Thoracic aorta (tissue), 2 donors: ENCODE results near the gene HID1. TPM values are rescaled to one million over a fixed set of nuclear protein-coding genes. Genes with fewer than 3 reads are reported as not detected.

Experiments used
- ATAC-seq: fragments of 150-250 bp; one replicate; pipeline ENCODE4 v1.8.0; 2017; ENCODE audit warnings: low read depth; ENCODE audit not compliant: insufficient number of reproducible peaks, low FRiP score
- DNase-seq: peaks from one replicate; pipeline ENCODE4 v3.0.0-alpha.2; 2020; ENCODE audit warnings: low spot score
- H3K27ac ChIP-seq, 2 donors: fragments of 200-600 bp; sonication (generic); 1 replicate in 1 of 2; 2 replicates in 1 of 2; pipeline ENCODE4 v1.5.1; 2016; ENCODE audit warnings: mild to moderate bottlenecking in 2 of 2, moderate library complexity in 2 of 2
- H3K27me3 ChIP-seq: fragments of 200-600 bp; sonication (generic); replicated peaks from 2 replicates; pipeline ENCODE4 v1.6.0; 2016; ENCODE audit warnings: mild to moderate bottlenecking; ENCODE audit not compliant: insufficient read depth
- H3K36me3 ChIP-seq: fragments of 200-600 bp; sonication (generic); one replicate; pipeline ENCODE4 v1.5.1; 2016
- H3K4me1 ChIP-seq, 2 donors: fragments of 200-600 bp; sonication (generic); 1 replicate in 1 of 2; 2 replicates in 1 of 2; pipeline versions ENCODE4 v1.5.1 to v1.6.0; 2016; ENCODE audit warnings: low read depth in 2 of 2, mild to moderate bottlenecking in 1 of 2; ENCODE audit not compliant: control insufficient read depth in 1 of 2
- H3K4me3 ChIP-seq: fragments of 200-600 bp; sonication (generic); 2 replicates; pipeline ENCODE4 v1.5.1; 2016; ENCODE audit warnings: mild to moderate bottlenecking
- H3K9me3 ChIP-seq: fragments of 200-600 bp; sonication (generic); 2 replicates; pipeline ENCODE4 v1.5.1; 2016
- total RNA-seq, 2 donors: library from RNA; depleted of rRNA; stranded (reverse); fragments of >200 nt; gene quantifications; one replicate each; pipeline versions ENCODE4 v1.1.0 to v1.2.3, GENCODE V29; 2016
- TF ChIP-seq, protein P1 (sequence below): fragments of 200-600 bp; sonication (generic); IDR thresholded peaks from one replicate; pipeline ENCODE4 v1.5.1; 2019; ENCODE audit warnings: antibody characterized with exemption

HID1 gene, protein sequence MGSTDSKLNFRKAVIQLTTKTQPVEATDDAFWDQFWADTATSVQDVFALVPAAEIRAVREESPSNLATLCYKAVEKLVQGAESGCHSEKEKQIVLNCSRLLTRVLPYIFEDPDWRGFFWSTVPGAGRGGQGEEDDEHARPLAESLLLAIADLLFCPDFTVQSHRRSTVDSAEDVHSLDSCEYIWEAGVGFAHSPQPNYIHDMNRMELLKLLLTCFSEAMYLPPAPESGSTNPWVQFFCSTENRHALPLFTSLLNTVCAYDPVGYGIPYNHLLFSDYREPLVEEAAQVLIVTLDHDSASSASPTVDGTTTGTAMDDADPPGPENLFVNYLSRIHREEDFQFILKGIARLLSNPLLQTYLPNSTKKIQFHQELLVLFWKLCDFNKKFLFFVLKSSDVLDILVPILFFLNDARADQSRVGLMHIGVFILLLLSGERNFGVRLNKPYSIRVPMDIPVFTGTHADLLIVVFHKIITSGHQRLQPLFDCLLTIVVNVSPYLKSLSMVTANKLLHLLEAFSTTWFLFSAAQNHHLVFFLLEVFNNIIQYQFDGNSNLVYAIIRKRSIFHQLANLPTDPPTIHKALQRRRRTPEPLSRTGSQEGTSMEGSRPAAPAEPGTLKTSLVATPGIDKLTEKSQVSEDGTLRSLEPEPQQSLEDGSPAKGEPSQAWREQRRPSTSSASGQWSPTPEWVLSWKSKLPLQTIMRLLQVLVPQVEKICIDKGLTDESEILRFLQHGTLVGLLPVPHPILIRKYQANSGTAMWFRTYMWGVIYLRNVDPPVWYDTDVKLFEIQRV
- 10 to 100 TPM; 14.3 to 14.8 TPM for total RNA-seq

DNA sequence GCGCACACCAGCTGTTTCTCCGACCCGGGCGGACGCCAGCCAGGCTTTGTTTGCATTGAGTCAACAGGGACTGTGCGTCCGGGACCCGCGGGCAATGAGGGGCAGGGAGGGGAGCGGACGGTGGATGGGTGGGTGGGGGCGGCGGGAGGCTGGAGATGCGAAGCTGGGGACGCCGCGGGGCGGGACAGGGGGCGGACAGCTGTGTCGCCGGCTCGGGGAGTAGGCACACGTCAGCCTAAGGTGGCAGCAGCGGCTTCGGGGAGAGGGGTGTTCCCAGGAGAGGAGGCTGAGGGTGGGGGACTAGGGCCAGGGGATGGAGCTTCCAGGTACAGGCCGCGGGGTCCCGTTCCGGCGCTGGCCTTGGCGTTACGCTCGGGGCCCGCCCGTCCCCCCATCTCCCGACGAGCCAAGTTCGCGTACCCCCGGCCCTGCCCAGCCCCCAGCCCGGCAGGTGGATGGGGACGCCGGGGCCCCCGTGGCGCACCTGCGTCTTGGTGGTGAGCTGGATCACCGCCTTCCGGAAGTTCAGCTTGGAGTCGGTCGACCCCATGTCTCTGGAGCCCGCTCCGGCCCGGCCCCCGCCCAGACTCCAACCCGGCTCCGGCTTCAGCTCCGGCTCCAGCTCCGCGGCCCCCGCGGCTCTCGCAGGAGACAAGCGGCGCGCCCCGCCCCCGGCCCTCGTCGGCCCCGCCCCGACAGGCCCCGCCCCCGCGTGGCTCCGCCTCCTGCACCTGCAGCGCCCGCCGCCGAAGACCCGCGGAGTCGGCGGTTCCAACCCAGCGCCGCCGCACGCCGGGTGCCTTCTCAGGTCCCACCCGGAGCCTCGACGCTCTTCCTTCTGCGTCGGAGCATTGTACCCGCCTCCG lies at the start of gene HID1:
Gene HID1 (minus strand): TSS at position 653 of the 866 bp plus-strand sequence. CDS start 103 bp downstream, at position 550.
- no peak for DNase-seq

DNA sequence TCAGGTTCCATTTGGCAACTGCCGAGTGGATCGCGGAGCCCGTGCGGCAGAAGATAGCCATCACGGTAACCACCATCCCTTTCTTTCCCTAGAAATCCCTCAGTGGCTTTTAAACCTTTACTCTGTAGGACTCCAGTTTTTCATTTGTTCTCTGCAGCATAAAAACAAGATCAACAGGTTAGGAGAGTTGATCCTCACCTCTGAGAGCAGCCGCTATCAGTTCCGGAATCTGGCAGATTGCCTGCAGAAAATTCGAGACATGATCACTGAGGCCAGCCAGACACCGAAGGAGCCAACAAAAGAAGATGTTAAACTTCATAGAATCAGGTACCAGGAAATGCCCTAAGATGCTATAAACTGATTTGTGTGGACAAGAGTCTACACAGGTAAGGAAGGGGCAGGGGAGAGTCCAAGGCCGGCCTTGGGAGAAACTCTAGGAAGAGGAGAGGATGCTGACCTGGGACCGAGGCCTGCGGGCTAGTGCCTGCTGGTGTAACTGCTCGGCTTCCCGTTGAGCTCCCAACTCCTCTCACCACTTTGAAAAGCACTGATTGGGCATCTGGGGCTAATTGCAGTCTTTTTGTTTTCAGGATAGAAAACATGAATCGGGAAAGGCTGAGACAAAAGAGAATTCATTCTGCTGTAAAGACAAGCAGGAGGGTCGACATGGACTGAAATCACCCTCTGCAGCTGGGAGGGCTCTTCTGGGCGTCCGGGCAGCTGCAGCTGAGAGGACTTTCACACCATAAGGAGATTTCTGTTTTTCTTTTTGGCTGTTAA lies 48.0 kb upstream of the HID1 start:
- TF ChIP-seq, protein P1, sequence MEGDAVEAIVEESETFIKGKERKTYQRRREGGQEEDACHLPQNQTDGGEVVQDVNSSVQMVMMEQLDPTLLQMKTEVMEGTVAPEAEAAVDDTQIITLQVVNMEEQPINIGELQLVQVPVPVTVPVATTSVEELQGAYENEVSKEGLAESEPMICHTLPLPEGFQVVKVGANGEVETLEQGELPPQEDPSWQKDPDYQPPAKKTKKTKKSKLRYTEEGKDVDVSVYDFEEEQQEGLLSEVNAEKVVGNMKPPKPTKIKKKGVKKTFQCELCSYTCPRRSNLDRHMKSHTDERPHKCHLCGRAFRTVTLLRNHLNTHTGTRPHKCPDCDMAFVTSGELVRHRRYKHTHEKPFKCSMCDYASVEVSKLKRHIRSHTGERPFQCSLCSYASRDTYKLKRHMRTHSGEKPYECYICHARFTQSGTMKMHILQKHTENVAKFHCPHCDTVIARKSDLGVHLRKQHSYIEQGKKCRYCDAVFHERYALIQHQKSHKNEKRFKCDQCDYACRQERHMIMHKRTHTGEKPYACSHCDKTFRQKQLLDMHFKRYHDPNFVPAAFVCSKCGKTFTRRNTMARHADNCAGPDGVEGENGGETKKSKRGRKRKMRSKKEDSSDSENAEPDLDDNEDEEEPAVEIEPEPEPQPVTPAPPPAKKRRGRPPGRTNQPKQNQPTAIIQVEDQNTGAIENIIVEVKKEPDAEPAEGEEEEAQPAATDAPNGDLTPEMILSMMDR = no peak
- no peak for ATAC-seq
- H3K36me3 ChIP-seq = peaks cover 22% of the 10 kb centered on the region

More for the DNA sequence above, at the start of gene HID1:
- Histone ChIP-seq H3K27me3 (no peaks in the 10 kb centered on the region), H3K9me3 (no peaks in the 10 kb centered on the region), H3K4me1 (peaks cover 0 to 10% of the 10 kb centered on the region in 2 donors), H3K36me3 (no peaks in the 10 kb centered on the region), H3K27ac (no peak within 1 kb of the TSS), H3K4me3 (peak within 1 kb of the TSS; percentile 78)
- ATAC-seq = no peak
- TF ChIP-seq, protein P1 = no peak

DNA sequence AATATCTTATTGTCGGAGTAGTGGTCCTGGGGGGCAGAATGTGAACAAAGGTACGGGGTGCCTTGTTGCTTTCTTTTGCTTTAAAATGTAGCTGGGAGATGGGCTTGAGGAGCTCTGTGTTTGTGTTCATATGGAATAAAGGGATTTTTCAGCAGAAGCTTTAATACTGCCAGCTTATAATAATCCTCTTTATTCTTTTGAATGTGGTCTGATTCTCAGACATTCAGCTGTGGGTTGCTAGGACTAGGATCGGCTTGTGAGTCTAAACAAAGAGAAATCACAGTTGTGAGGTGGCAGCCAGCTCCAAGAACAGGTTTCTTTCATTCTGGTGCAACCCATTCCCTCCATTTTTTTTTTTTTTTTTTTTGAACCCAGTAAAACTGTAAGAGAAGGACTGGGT lies 47.2 kb upstream of the HID1 start:
- no peak overlapping the region for H3K4me3 ChIP-seq
- no peak for DNase-seq
- no peak for ATAC-seq
- H3K27me3 ChIP-seq = no peaks in the 10 kb centered on the region
- TF ChIP-seq, protein P1 = no peak
- no peaks in the 10 kb centered on the region for H3K9me3 ChIP-seq
- H3K4me1 ChIP-seq = no peaks in the 10 kb centered on the region
- H3K36me3 ChIP-seq = peaks cover 22% of the 10 kb centered on the region
- no peak overlapping the region for H3K27ac ChIP-seq

More for the DNA sequence above, 48.0 kb upstream of the HID1 start:
- DNase-seq = no peak
- H3K27ac ChIP-seq = no peak overlapping the region
- H3K4me3 ChIP-seq = no peak overlapping the region
- no peaks in the 10 kb centered on the region for H3K4me1 ChIP-seq
- no peaks in the 10 kb centered on the region for H3K9me3 ChIP-seq
- no peaks in the 10 kb centered on the region for H3K27me3 ChIP-seq

DNA sequence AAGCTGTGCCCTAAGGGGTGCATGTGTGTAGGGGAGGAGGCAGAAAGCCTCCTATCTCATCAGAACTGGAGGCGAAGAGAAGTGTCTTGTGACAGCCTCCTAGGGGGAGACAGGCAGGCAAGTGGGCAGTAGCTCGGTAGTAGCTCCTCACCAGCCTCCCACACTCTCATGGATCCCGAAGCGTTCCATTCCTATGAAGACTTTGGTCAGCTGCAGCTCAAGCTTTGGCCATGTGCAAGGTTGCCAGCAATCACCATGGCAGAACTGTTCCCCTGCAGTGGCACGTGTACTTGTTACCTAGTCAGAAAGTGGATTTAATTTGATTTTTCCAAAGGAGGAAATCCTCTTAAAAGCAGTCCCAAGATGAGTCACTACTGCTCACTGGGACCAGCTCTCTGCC lies 46.6 kb upstream of the HID1 start:
- DNase-seq (no peak), ATAC-seq (no peak)
- Histone ChIP-seq H3K9me3 (no peaks in the 10 kb centered on the region), H3K4me1 (no peaks in the 10 kb centered on the region), H3K4me3 (no peak overlapping the region), H3K36me3 (peaks cover 22% of the 10 kb centered on the region), H3K27me3 (no peaks in the 10 kb centered on the region), H3K27ac (no peak overlapping the region)
- TF ChIP-seq, protein P1 = no peak
